ENCODE measurements around the gene FEM1A.
"Not testable (repeated sequence)": the region's sequence is repeated elsewhere in the genome, so short reads cannot be mapped to it uniquely, and the experiment has no call there.

FEM1A gene

GRCh38 chr19:4773047-4773640 is 18.4 kb upstream of the FEM1A start:
- no peak for DNase-seq (ENCODE audit: low read depth)

- no peak for DNase-seq (ENCODE audit: low read depth)
Measured at GRCh38 chr19:4774136-4774535, 17.4 kb upstream of the FEM1A start.

GRCh38 chr19:4775627-4776152 is 15.8 kb upstream of the FEM1A start:
- no peak for DNase-seq (ENCODE audit: low read depth)

GRCh38 chr19:4776436-4777211 is 14.9 kb upstream of the FEM1A start:
- no peak for DNase-seq (ENCODE audit: low read depth)

- not testable (repeated sequence) for DNase-seq (ENCODE audit: low read depth)
Measured at GRCh38 chr19:4778124-4778523, 13.4 kb upstream of the FEM1A start.

GRCh38 chr19:4780860-4781259 is 10.7 kb upstream of the FEM1A start:
- DNase-seq (ENCODE audit: low read depth), result no peak

GRCh38 chr19:4781801-4782200 is 9.7 kb upstream of the FEM1A start:
- DNase-seq (ENCODE audit: low read depth), result no peak

GRCh38 chr19:4786412-4787016 is 5.0 kb upstream of the FEM1A start:
- not testable (repeated sequence) for DNase-seq (ENCODE audit: low read depth)

- not testable (repeated sequence) for DNase-seq (ENCODE audit: low read depth)
Measured at GRCh38 chr19:4792019-4792865, 708 bp downstream of the FEM1A start.

GRCh38 chr19:4792866-4793195 is 1.3 kb downstream of the FEM1A start:
- DNase-seq (ENCODE audit: low read depth), result not testable (repeated sequence)

- DNase-seq (ENCODE audit: low read depth), result not testable (repeated sequence)
Measured at GRCh38 chr19:4793278-4793677, 1.7 kb downstream of the FEM1A start.

GRCh38 chr19:4794971-4795370 is 3.4 kb downstream of the FEM1A start:
- no peak for DNase-seq (ENCODE audit: low read depth)

GRCh38 chr19:4795400-4795799 is 3.9 kb downstream of the FEM1A start:
- DNase-seq (ENCODE audit: low read depth), result no peak

- no peak for DNase-seq (ENCODE audit: low read depth)
Measured at GRCh38 chr19:4800591-4801081, 9.1 kb downstream of the FEM1A start.

- no peak for DNase-seq (ENCODE audit: low read depth)
Measured at GRCh38 chr19:4801085-4801619, 9.6 kb downstream of the FEM1A start.

GRCh38 chr19:4802711-4803110 is 11.2 kb downstream of the FEM1A start:
- DNase-seq (ENCODE audit: low read depth), result no peak

- DNase-seq (ENCODE audit: low read depth), result peak; percentile 49
Measured at GRCh38 chr19:4803736-4804695, 12.5 kb downstream of the FEM1A start.

- not testable (repeated sequence) for DNase-seq (ENCODE audit: low read depth)
Measured at GRCh38 chr19:4805140-4805539, 13.6 kb downstream of the FEM1A start.

- DNase-seq (ENCODE audit: low read depth), result no peak
Measured at GRCh38 chr19:4806384-4806783, 14.8 kb downstream of the FEM1A start.

- DNase-seq (ENCODE audit: low read depth), result no peak
Measured at GRCh38 chr19:4807188-4807587, 15.7 kb downstream of the FEM1A start.
